H1 (cell line): Measurements from ENCODE around the gene RNF157. TPM values are rescaled to one million over a fixed set of nuclear protein-coding genes. Genes with fewer than 3 reads are reported as not detected.

ENCODE experiments used
- ATF2 ChIP-seq: IDR thresholded peaks from 2 replicates; pipeline ENCODE4 v1.6.1; 2012; ENCODE audit warnings: low read length, inconsistent platforms
- polyA plus RNA-seq, 7 experiments: library from polyadenylated mRNA; depleted of rRNA in 3 of 7; stranded (reverse) in 5 of 7; unstranded in 2 of 7; fragments of >200 nt in 5 of 7; fragments of 200-250 nt in 2 of 7; gene quantifications; 1 replicate in 5 of 7; 2 replicates in 1 of 7; 4 replicates in 1 of 7; pipeline versions ENCODE4 v1.2.1 to v1.2.3, GENCODE V29; 2011 to 2013; ENCODE audit warnings: missing spikeins in 2 of 7, mixed read lengths in 2 of 7
- total RNA-seq: library from RNA; stranded (reverse); fragmentation: NEBNext Ultra II Directional; extraction: Animal tissue kit (Norgen Biotek cat#: 25700); gene quantifications from 2 replicates; pipeline ENCODE4 v1.2.1, GENCODE V29; 2021

Gene RNF157
- total and polyA plus RNA-seq, 2 of the 8 experiments (the other 6 are each of a cell fraction or from before 2014, with no cell fraction given): 13.4 to 16.7 TPM

GRCh38 chr17:76184290-76184689, 56.0 kb downstream of the RNF157 start (continued):
- TF ChIP-seq ATF2: no peak
